Stimulated activated CD8-positive, alpha-beta memory T cell treated with anti-CD3 and anti-CD28 coated beads, Interleukin-7, amount 100 ng/mL, for 48 hours (primary cell): Measurements from ENCODE around the gene MYH6.
"Not testable (repeated sequence)": the region's sequence is repeated elsewhere in the genome, so short reads cannot be mapped to it uniquely, and the experiment has no call there.

Source experiments
- DNase-seq, 2 donors: peaks; one replicate each; pipeline ENCODE4 v3.0.0-alpha.2; 2020; ENCODE audit warnings: low read depth in 1 of 2; ENCODE audit errors: extremely low read depth in 1 of 2

The MYH6 gene

DNA sequence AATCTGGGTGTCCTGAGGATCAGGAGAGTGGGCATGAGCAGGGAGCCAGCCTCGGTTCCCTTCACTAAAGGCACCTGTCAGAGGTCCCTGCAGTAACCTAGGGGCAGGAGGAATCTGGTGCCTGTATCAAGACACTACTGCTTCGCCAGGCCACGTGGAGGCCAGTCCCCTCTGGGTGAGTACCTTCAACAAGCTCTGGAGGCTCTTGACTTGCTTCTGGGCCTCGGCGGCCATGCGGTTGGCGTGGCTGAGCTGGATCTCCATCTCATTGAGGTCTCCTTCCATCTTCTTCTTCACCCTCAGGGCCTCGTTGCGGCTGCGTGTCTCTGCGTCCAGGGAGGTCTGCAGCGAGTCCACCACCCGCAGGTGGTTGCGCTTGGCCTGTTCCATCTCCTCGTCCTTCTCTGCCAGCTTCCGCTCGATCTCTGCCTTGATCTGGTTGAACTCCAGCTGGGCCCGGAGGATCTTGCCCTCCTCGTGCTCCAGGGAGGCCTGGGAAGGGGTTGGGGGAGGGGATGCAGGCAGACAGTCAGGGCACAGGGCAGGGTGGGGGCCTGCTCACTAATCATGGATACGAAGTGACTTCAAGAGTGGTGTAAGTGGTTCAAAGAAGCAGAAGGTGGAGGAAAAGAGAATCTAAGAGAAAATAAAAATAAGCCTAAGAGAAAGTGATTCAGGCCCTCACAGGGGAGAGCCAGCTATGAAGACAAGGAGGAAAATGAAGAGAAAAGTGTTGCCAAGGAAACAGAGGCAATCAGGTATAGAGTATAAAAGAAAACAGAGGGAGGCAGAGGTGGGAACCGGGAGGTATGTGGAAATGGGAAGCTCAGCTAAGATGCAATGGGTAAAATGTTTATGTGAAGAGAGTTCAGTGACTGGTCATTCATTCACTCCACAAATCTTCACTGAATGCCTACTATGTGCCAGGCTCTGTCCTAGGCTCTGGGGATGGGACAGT, 8.0 kb upstream of the MYH6 start:
- no peak for DNase-seq

DNA sequence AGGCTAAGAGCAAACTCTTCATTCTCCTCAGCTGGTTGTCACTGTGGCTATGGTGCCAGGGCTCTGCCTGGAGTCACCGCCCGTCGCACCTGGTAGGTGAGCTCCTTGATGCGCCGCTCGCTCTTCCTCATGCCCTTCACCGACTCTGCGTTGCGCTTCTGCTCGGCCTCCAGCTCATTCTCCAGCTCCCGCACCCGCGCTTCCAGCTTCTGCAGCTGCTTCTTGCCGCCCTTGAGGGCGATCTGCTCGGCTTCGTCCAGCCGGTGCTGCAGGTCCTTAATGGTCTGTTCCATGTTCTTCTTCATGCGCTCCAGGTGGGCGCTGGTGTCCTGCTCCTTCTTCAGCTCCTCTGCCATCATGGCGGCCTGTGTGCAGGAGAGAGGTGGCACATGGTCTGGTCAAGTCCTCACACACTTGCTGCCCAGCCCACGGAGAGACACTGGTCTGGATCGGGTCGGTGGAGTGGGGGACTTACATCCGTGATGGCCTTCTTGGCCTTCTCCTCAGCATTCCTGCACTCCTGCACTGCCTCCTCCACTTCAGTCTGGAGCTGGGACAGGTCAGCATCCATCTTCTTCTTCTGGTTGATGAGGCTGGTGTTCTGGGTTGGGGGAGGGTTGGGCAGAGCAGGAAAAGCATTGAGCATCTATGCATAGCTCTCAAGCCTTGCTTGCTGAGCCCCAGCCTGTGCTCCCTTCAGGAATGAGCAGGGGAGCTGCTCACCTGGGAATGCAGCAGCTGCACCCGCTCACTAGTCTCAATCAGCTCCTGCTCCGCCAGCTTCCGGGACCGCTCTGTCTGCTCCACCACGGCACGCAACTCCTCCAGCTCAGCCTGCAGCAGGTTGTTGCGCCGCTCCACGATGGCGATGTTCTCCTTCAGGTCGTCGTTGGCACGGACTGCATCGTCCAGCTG, 7.1 kb upstream of the MYH6 start:
- no peak for DNase-seq

DNA sequence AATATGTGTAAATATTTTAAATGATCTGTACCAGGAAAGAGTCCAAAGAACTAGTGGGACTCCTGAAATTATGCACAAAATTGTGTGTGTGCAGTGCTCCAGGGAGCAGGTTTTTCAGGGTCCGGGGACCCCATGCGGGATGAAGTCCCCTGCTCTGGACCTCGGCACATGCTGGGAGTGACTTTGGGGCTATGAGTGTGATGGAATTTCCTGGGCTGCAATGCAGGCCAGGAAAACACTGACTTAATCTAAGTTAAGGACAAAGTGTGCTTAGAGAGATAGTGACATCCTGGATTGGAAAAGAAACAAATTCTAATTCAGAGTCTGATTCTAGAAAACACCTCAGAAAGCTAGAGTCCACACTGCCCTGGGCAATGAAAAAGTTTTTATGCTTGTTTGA, 6.2 kb upstream of the MYH6 start:
- DNase-seq, result no peak

DNA sequence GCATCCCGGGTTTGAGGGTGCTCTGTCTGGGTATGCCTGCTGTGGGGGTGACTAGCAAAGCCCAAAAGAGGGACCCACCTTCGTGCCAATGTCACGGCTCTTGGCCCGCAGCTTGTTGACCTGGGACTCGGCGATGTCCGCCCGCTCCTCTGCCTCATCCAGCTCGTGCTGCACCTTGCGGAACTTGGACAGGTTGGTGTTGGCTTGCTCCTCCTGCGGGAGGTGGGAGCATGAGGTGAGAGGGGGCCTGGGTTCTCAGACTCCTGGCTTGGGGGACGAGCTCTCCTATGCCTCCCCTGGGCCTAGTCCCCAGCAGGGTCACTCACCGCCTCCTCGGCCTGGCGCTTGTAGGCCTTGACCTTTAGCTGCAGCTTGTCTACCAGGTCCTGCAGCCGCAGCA, 5.6 kb upstream of the MYH6 start:
- DNase-seq, result no peak

DNA sequence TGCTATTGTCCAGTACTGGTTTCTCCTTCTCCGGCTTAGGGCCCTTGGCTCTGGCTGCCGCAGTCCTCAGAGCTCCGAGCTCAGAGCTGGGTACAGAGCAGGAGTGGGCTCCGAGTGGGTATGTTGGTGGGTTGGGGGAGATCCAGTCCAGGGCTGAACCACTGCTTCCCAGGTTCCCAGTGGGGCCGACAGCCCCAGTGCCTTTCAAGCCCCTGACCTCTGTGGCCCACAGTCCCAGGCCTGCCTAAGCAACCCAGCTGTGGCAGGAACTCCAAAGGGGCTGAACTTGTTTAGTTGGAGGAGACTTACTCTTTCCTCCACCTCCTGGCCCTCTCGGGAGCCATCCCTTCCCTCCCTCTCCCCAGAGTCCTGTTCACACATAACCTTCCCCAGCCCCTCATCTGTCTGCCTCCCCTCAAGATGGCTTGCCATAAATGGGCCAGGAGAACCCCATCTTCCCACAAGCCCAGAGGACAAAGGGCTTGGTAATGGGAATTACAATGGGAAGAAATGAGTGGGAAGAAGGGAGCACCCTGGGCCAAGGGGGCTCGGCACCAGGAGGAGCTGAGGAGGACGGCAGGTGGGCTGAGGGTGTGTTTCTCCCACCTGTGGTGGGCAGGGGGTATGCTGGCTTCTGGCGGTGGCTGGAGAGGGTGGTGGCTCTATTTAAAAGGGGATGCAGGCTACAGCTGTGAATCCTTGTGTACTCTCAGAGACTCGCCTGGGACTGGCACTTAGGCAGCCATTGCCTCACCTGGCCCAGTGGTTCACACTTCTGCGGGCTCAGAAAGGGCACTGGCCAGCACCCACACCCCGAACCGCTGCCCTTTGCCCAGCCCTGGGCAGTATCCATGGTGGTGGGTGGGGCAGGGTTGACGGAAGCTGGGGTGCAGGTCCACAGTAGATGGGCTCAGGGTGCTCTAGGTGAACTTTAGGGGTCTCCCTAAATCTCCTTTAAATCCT, 3.8 kb upstream of the MYH6 start:
- no peak for DNase-seq

DNA sequence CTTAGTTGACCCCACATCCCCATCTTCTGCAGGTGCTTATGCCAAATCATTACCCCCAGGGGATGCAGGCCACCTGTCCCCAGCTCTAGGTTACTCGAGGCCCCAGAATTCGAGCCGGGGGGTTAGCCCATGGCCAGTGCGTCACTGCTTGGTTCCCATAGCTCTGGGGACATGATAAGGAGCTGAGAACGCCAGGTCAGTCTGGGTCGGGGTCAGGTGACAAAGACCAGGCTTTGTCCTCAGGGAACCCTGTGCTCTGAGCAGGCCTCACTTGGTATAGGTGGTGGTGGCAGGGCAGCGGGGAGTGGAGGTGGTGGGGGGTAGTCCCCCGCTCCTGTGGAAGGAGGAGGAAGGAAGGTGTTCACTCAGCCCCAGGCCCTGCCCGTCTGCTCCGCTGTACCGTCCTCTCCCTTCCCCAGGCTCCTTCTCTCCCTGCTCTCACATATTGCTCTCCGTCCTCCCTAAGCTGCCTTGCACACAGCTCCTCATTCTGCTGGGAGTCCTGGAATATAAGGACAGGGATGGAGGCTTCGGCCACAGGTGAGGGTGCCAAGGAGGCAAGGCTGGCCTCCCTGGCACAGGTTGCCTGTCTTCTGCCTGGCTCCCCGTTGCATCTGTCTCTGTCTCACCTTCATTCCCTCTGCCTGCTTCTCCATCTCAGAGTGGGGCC, 2.0 kb upstream of the MYH6 start:
- DNase-seq, result no peak

DNA sequence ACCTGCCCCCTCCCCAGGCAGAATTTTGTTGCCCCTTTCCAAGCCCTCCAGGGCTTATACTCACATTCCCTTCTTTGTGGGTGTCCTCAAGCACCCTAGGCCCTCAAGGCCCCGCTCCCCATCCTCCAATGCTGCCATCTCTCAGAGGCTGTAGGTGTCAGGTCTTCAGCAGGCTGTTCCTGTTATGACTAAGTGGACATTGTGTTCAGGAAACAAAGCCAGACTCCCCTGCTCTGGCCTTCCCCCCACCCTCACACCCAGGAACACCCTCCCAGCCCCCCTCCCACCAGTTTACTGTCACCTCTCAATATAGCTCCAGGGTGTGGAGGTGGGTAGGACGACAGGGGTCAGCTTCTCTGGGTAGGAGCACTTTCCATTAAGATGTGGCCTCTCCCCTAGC, 1.4 kb upstream of the MYH6 start:
- no peak for DNase-seq

DNA sequence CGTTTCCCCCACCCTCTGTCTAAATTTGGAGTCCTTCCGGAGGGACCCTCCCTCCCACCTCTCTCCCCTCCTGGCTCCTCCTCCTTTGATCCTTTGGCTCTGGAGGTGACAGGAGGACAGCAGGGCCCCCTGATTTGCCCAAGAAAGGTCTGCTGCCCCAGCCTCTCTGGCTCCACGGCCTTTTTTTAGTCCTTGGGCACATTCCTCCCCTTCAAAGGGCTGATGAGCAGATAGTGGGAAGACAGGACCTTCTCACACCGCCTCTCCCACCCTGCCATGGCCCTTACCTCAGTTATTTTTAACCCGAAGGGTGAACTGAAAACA, 196 bp upstream of the MYH6 start:
- no peak for DNase-seq

DNA sequence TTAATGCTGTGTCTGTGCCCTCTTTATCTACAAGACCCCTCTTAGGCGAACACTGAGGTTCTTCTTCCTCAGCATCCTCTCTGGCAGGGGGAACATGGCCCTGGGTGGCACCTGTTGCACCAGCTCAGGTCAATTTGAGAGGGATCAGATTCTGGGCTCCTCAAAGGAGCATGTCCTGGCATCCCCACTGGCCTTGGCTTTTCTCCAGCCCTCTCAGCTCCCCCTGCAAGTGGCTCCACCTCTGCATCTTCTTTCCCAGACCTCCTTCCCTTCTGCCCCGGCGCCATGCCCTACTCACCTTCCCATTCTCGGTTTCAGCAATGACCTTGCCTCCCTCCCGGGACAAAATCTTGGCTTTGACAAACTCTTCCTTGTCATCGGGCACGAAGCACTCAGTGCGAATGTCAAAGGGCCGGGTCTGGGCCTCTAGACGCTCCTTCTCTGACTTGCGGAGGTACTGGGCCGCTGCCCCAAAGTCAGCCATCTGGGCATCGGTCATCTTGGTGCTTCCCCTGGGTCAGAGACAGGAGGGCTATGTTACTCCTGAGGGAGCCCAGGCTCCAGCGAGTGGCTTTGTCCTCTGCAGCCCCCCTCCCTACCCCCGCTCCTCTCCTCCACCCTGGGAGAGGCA, 1.2 kb downstream of the MYH6 start:
- DNase-seq, result no peak

DNA sequence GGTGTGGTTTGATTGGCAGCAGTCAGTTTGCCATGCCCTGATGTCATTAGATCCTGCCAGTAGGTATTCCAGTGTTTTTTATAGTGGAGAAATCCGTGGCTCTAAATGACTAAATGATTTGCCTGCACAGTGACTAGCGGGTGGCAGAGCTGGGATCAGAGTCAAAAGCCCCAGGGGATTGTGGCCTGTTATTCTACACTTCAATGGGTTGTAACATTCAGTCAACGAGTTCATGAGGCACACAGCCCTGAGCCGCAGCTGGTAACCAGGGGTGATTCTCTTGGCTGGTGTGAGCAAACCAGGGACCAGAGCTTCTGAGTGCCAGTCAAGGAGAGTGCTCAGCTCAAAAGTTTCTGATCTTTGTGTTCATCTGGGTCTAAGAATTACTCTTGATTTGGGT, 1.8 kb downstream of the MYH6 start:
- DNase-seq, result no peak

DNA sequence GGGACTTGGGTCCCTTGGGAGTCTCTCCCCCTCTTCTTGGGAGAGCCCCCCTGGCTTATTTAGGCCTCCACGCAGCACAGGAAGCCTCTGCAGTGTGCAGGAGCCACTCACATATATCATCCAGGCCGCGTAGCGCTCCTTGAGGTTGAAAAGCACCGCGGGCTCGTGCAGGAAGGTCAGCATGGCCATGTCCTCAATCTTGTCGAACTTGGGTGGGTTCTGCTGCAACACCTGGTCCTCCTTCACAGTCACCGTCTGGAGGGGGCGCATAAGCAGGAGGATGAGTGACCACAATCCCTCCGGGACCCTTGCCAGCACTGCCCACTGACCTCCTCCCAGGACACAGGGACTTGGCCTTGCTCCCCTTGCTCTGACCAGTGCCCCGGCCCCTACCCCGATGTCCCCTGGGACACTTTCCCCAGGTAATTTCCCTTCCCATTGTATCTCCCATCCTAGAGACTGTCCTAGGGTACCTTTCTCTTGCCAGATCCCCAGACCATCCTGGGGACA, 2.5 kb downstream of the MYH6 start:
- no peak for DNase-seq

DNA sequence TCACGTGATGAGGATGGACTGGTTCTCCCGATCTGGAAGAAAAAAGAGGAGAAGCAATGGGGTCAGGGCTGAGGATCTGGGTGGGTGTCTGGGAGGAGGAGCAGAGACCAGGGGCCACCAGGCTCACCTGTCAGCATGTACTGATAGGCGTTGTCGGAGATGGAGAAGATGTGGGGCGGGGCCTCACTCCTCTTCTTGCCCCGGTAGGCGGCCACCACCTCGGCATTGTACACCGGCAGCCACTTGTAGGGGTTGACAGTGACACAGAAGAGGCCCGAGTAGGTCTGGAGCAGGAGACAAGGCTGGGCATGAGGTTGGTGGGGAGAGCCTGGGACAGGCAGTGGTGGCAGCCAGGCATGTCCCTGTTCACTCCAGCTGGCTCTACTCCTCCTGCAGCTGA, 3.0 kb downstream of the MYH6 start:
- no peak for DNase-seq

DNA sequence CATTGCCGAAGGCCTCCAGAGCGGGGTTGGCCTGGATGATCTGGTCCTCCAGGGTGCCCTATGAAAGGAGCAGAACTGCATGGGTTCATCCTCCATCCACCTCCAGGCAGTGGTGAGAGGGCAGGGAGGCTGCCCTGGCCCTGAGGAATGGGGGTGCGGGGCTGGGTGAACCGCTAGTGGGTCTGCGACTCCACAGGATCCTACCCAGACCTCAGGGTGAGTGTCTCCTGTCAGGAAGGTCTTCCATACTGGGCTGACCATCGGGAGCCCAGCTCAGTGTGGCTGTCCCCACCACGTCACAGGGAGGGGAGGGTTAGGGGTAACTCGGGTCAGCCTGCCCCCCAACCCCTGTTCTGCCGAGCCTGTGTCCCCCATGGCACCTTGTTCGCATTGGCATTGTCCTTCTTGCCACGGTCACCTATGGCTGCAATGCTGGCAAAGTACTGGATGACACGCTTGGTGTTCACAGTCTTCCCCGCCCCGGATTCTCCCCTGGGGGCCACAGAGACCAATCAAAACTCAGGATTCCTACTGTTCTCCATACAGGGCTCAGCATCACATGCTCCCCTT, 3.7 kb downstream of the MYH6 start:
- DNase-seq, result no peak

DNA sequence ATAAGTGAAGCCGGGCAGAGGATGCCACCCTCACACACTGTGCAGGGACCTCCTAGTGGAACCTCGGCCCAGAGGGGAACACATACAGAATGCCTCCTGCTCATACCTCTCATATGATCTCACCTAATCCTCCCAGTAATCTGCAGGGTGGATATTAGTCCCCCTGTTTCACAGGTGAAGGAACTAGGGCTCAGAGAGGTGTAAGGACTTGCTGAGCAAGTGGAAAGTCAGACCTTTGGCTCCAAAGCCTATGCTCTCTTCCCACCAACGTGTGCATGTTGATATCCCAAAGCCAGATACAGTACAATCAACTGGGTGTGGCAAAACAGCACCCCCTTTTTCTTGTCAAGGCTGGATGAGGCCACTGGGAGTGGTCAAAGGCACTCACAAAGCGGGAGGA, 4.2 kb downstream of the MYH6 start:
- DNase-seq, result no peak

DNA sequence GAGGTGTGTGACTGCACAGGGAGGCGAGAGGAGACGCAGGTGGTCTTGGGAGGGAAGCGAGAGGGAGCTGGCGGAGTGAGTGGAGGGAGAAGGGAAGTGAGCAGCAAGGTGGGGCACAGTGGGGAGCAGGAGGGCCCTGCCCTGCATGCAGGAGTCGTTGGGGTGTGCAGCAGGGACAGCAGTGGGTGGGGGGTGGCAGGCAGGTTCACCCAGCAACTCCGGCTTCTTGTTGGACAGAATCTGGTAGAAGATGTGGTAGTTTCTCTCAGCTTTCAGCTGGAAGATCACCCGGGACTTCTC, 5.0 kb downstream of the MYH6 start:
- DNase-seq, result no peak

DNA sequence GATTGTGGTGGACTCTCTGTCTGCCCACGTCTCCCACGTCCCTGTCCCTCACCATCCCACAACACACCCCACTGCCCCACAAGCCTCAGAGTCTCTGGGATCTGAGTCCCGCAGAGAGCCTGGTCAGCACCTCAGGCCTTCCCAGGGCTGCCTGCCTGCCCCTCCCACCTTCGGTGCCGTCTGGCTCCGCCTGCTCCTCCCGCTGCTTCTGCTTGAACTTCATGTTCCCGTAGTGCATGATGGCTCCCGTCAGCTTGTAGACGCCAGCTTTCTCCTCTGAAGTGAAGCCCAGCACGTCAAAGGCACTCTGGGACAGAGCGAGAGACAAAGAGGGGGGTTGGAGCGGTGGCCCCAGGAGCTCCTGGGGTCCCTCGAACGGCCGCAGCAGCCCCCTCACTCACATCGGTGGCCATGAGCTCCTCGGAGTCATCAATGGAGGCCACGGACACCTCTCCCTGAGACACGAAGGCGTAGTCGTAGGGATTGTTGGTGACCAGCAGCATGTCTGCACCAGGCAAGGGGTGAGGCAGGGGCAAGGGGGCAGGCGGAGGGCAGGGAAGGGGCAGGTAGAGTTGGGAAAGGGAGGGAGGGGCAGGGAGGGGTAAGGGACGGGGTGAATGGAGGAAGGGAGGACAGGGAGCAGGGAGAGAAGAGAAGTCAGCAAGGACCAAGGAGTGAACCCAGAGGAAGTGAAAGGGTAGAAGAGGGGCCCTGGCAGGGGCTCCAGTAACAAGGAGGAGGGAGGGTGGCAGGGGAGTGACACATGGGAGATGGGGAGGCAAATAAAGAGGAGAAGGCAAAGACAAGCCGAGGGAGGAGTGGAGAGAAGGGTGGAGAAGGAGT, 5.6 kb downstream of the MYH6 start:
- DNase-seq, result no peak

DNA sequence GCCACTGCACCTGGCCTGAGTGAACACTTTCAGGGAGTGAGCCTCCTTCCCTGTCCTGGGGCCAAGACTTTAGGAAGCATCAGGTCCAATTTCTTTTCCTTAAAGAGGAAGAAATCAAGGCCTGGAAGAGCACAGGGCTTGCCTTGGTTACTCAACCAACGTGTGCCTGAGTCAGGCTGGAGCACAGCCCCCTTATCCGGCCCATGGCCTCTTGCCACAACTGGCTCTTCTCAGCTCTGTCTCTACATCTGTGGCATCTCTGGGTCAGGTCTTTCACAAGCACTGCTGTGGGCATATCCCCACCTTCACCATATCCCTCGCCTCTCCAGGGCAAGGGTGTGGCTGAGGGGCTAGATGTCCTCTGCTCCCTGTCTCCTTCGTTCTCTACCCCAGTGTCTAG, 6.8 kb downstream of the MYH6 start:
- no peak for DNase-seq

DNA sequence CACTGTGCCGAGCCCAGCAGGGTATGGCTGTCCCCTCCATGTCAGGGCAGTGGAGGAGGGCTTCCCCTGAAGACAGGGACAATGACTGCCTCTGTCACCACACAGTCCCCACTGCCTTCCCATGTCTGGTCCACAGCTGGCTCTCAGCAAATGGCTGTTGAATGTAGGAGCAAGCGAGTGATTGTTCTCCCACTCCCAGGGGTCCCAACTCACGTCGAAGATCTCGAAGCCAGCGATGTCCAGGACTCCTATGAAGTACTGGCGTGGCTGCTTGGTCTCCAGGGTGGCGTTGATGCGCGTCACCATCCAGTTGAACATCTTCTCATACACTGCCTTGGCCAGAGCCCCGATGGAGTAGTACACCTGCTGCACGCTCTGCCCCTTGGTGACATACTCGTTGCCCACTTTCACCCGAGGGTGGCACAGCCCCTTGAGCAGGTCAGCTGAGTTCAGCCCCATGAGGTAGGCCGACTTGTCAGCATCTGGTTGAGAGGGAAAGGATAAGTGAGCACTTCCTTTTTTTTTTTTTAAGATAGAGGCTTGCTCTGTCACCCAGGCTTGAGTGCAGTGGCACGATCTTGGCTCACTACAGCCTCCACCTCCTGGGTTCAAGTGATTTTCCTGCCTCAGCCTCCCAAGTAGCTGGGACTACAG, 7.5 kb downstream of the MYH6 start:
- DNase-seq, result not testable (repeated sequence)
